B cell (primary cell): ENCODE data around the gene UQCR10. TPM values are rescaled to one million over a fixed set of nuclear protein-coding genes. Genes with fewer than 3 reads are reported as not detected.

Experiments
- ATAC-seq: fragments of 200-7000 bp; cut with Tn5 transposase; one replicate; pipeline ENCODE4 v1.10.0; 2021; ENCODE audit warnings: low read depth, mild to moderate bottlenecking, moderate number of reproducible peaks, moderate library complexity
- CTCF ChIA-PET: fragments of 350-600 bp; sonication (Branson Sonifier 250); formaldehyde crosslinking; loops from one replicate; lab custom pipeline; 2021; ENCODE audit warnings: antibody characterized with exemption, inconsistent platforms; lab: Charles Lee
- POLR2A ChIA-PET: fragments of 350-600 bp; sonication (Branson Sonifier 250); formaldehyde crosslinking; loops from one replicate; lab custom pipeline; 2021; ENCODE audit warnings: antibody characterized with exemption; lab: Charles Lee
- DNase-seq: peaks from one replicate; pipeline ENCODE4 v3.0.0; 2013
- H2AFZ ChIP-seq: 2 replicates; pipeline ENCODE4 v1.6.1; 2012; ENCODE audit warnings: mild to moderate bottlenecking, low read depth, low read length; ENCODE audit not compliant: insufficient read depth, poor library complexity, severe bottlenecking
- H3K27ac ChIP-seq, 2 donors: 1 replicate in 1 of 2; 2 replicates in 1 of 2; pipeline ENCODE4 v1.5.1; 2012 to 2013; ENCODE audit warnings: low read length in 2 of 2, mild to moderate bottlenecking in 2 of 2, moderate library complexity in 1 of 2
- H3K27me3 ChIP-seq, 4 experiments: fragments of 200-600 bp in 1 of 4; sonication (generic) in 1 of 4; replicated peaks in 1 of 4; 1 replicate in 2 of 4; 2 replicates in 2 of 4; pipeline versions ENCODE4 v1.6.1 to v1.7.0; 2013 to 2016; ENCODE audit warnings: low read length in 3 of 4, mild to moderate bottlenecking in 2 of 4, mixed read lengths in 1 of 4, moderate library complexity in 1 of 4; ENCODE audit not compliant: insufficient read depth in 4 of 4, control insufficient read depth in 3 of 4; ENCODE audit errors: control extremely low read depth in 1 of 4
- H3K36me3 ChIP-seq, 2 experiments: replicated peaks in 1 of 2; 1 replicate in 1 of 2; 2 replicates in 1 of 2; pipeline versions ENCODE4 v1.6.1 to v1.7.1; 2013; ENCODE audit warnings: low read length in 1 of 2; ENCODE audit not compliant: insufficient read depth in 2 of 2, control insufficient read depth in 1 of 2; ENCODE audit errors: control extremely low read depth in 1 of 2, extremely low read depth in 1 of 2
- H3K4me1 ChIP-seq, 2 donors: fragments of 200-600 bp in 1 of 2; sonication (generic) in 1 of 2; 1 replicate in 1 of 2; 2 replicates in 1 of 2; pipeline versions ENCODE4 v1.5.1 to v1.6.1; 2013 to 2017; ENCODE audit warnings: low read length in 2 of 2; ENCODE audit not compliant: control insufficient read depth in 2 of 2, insufficient read depth in 2 of 2
- H3K4me2 ChIP-seq: replicated peaks from 2 replicates; pipeline ENCODE3; 2012; ENCODE audit warnings: mild to moderate bottlenecking, low read depth, low read length; ENCODE audit not compliant: poor library complexity, severe bottlenecking
- H3K4me3 ChIP-seq, 5 experiments: fragments of 200-600 bp in 1 of 5; sonication (generic) in 1 of 5; 1 replicate in 3 of 5; 2 replicates in 2 of 5; pipeline versions ENCODE4 v1.5.1 to v1.7.0; 2011 to 2016; ENCODE audit warnings: low read length in 4 of 5, mild to moderate bottlenecking in 4 of 5, low read depth in 2 of 5, control low read depth in 1 of 5, moderate library complexity in 1 of 5; ENCODE audit not compliant: insufficient read depth in 1 of 5; ENCODE audit errors: control extremely low read depth in 1 of 5, extremely low read depth in 1 of 5
- H3K79me2 ChIP-seq: fragments of 200-600 bp; sonication (generic); one replicate; pipeline ENCODE4 v1.6.0; 2016; ENCODE audit warnings: low read length; ENCODE audit not compliant: control insufficient read depth, insufficient read depth
- H3K9ac ChIP-seq: fragments of 200-600 bp; sonication (generic); 2 replicates; pipeline ENCODE4 v1.6.1; 2017; ENCODE audit warnings: mild to moderate bottlenecking, low read length, moderate library complexity
- H3K9me3 ChIP-seq, 3 donors: one replicate each; pipeline versions ENCODE4 v1.6.1 to v1.7.1; 2013; ENCODE audit warnings: low read length in 2 of 3; ENCODE audit not compliant: control insufficient read depth in 2 of 3, insufficient read depth in 1 of 3; ENCODE audit errors: control extremely low read depth in 1 of 3
- H4K20me1 ChIP-seq: 2 replicates; pipeline ENCODE4 v1.6.0; 2012; ENCODE audit warnings: mild to moderate bottlenecking, low read length; ENCODE audit not compliant: insufficient read depth, control insufficient read depth, poor library complexity, severe bottlenecking
- H3K27ac Mint-ChIP-seq: one replicate; pipeline ENCODE4 v1.8.0; 2021; ENCODE audit warnings: mixed read lengths
- H3K27me3 Mint-ChIP-seq: one replicate; pipeline ENCODE4 v1.8.0; 2021; ENCODE audit warnings: mixed read lengths
- H3K4me1 Mint-ChIP-seq: one replicate; pipeline ENCODE4 v1.8.0; 2021; ENCODE audit warnings: mixed read lengths
- H3K4me3 Mint-ChIP-seq: one replicate; pipeline ENCODE4 v1.8.0; 2021; ENCODE audit warnings: mixed read lengths
- H3K9me3 Mint-ChIP-seq: one replicate; pipeline ENCODE4 v1.8.0; 2022; ENCODE audit warnings: mixed read lengths; ENCODE audit not compliant: insufficient read depth
- CTCF ChIP-seq: fragments of 200-600 bp; IDR thresholded peaks from one replicate; pipeline ENCODE4 v1.8.0; 2022; ENCODE audit warnings: antibody characterized with exemption, mild to moderate bottlenecking
- EZH2 ChIP-seq: IDR thresholded peaks from 2 replicates; pipeline ENCODE4 v1.6.1; 2012; ENCODE audit warnings: borderline replicate concordance, low read depth, mild to moderate bottlenecking, moderate library complexity, low read length; ENCODE audit not compliant: insufficient read depth, poor library complexity, severe bottlenecking
- WGBS: methylation state at CpG from one replicate; pipeline ENCODE4 v1.1.5; 2013; ENCODE audit warnings: missing lambda C conversion rate; ENCODE audit not compliant: insufficient coverage; 5-methylcytosine and 5-hydroxymethylcytosine counted together
- intact Hi-C: fragments of 100-400 bp; cut with micrococcal nuclease; formaldehyde crosslinking; loops from one replicate; pipeline ENCODE4 v1.10.0; 2022
- polyA plus RNA-seq: library from polyadenylated mRNA; depleted of rRNA; stranded (reverse); fragments of >200 nt; gene quantifications from 2 replicates; pipeline ENCODE4 v1.2.3, GENCODE V29; 2012
- total RNA-seq, 2 donors: library from RNA; stranded (reverse); fragments of 120-200 nt in 1 of 2; gene quantifications; 1 replicate in 1 of 2; 2 replicates in 1 of 2; pipeline versions ENCODE4 v1.2.3 to v1.2.4, GENCODE V29; 2013 to 2022

The UQCR10 gene
- total and polyA plus RNA-seq, 2 donors (not counting 1 experiment from before 2014, with no cell fraction given): 41.0 to 67.6 TPM

GRCh38 chr22:29719899-29720645 is 47.1 kb upstream of the UQCR10 start, which contains the start of gene CABP7:
Gene CABP7 (plus strand): TSS chr22:29720003. CDS start chr22:29720425, 422 bp downstream.
- CTCF ChIA-PET: no interaction called here
- Histone ChIP-seq H3K27ac (no peak within 1 kb of the TSS), H2AFZ (no peak within 1 kb of the TSS), H3K4me1 (peaks cover 7 to 8% of the 10 kb centered on the region in 2 donors), H3K36me3 (no peaks in the 10 kb centered on the region), H3K79me2 (no peaks in the 10 kb centered on the region), H3K27me3 (peaks cover 0 to 47% (median 12%) of the 10 kb centered on the region in 4 experiments), H3K9ac (no peak within 1 kb of the TSS), H3K4me2 (peak within 1 kb of the TSS; percentile 50), H3K4me3 (no peak within 1 kb of the TSS), H3K9me3 (no peaks in the 10 kb centered on the region), H4K20me1 (no peaks in the 10 kb centered on the region)
- no peak for DNase-seq
- Mint-ChIP-seq H3K27me3 (peaks cover 41% of the 10 kb centered on the region), H3K4me3 (peak within 1 kb of the TSS; percentile 47), H3K9me3 (no peaks in the 10 kb centered on the region), H3K4me1 (peaks cover 9% of the 10 kb centered on the region), H3K27ac (no peak within 1 kb of the TSS)
- POLR2A ChIA-PET: no interaction called here
- TF ChIP-seq CTCF (no peak), EZH2 (no peak)
- ATAC-seq: no peak
- WGBS: under 1% methylated on average over 108 of the region's 115 CpGs
- intact Hi-C loops: no loop called here

GRCh38 chr22:29720811-29721323 is 46.3 kb upstream of the UQCR10 start:
- Histone ChIP-seq H2AFZ (no peak overlapping the region), H3K9me3 (no peaks in the 10 kb centered on the region), H3K4me3 (no peak overlapping the region), H3K9ac (no peak overlapping the region), H3K27ac (no peak overlapping the region), H3K79me2 (no peaks in the 10 kb centered on the region), H3K4me2 (peak overlapping the region; percentile 50), H3K27me3 (peaks cover 0 to 40% (median 12%) of the 10 kb centered on the region in 4 experiments), H4K20me1 (no peaks in the 10 kb centered on the region), H3K4me1 (peaks cover 7 to 8% of the 10 kb centered on the region in 2 donors), H3K36me3 (no peaks in the 10 kb centered on the region)
- no peak overlapping the region for H3K4me3 Mint-ChIP-seq
- H3K27me3 Mint-ChIP-seq: peaks cover 39% of the 10 kb centered on the region
- no peak overlapping the region for H3K27ac Mint-ChIP-seq
- ChIA-PET CTCF (no interaction called here), POLR2A (no interaction called here)
- H3K9me3 Mint-ChIP-seq: no peaks in the 10 kb centered on the region
- no peak for DNase-seq
- intact Hi-C loops: no loop called here
- 8% methylated on average over 47 of the region's 53 CpGs for WGBS
- TF ChIP-seq EZH2: no peak
- TF ChIP-seq CTCF: no peak
- H3K4me1 Mint-ChIP-seq: peaks cover 9% of the 10 kb centered on the region
- no peak for ATAC-seq
